IMR-90 (cell line): Measurements from ENCODE around the gene DHDDS. TPM values are rescaled to one million over a fixed set of nuclear protein-coding genes. Genes with fewer than 3 reads are reported as not detected.

Experiments used
- ATAC-seq: fragments of 200-7000 bp; cut with Tn5 transposase; 2 replicates; pipeline ENCODE4 v1.9.1; 2020; ENCODE audit warnings: low read depth, mild to moderate bottlenecking, moderate library complexity
- BruUV-seq: library from RNA; stranded (reverse); fragments of 400-500 nt; replicated peaks from 2 replicates; lab custom pipeline; 2021; lab: Mats Ljungman, UMichigan
- CTCF ChIA-PET: fragments of 300-600 bp; formaldehyde crosslinking; extraction: SDS; loops from one replicate; lab custom pipeline; 2021; ENCODE audit warnings: antibody characterized with exemption; lab: Yijun Ruan, JAX
- POLR2A ChIA-PET: fragments of 300-600 bp; sonication (Branson Sonifier 250); formaldehyde crosslinking; loops from one replicate; lab custom pipeline; 2022; ENCODE audit warnings: antibody characterized with exemption; ENCODE audit not compliant: unreplicated experiment; lab: Charles Lee
- DNase-seq: peaks from one replicate; pipeline ENCODE4 v3.0.0; 2013
- H2AFZ ChIP-seq: replicated peaks from 2 replicates; pipeline ENCODE3; 2013; ENCODE audit warnings: low read length, mild to moderate bottlenecking; ENCODE audit not compliant: poor library complexity
- H2AK5ac ChIP-seq: 2 replicates; pipeline ENCODE4 v1.6.1; 2013; ENCODE audit warnings: low read depth, low read length, inconsistent platforms
- H2AK9ac ChIP-seq: replicated peaks from 2 replicates; pipeline ENCODE3; 2013; ENCODE audit warnings: mild to moderate bottlenecking, low read depth, low read length, moderate library complexity; ENCODE audit not compliant: poor library complexity
- H2BK120ac ChIP-seq: 2 replicates; pipeline ENCODE4 v1.6.1; 2013; ENCODE audit warnings: low read depth, low read length, inconsistent platforms
- H2BK15ac ChIP-seq: 3 replicates; pipeline ENCODE4 v1.6.1; 2013; ENCODE audit warnings: low read depth, low read length, inconsistent platforms
- H2BK20ac ChIP-seq: 2 replicates; pipeline ENCODE4 v1.6.1; 2013; ENCODE audit warnings: low read depth, mild to moderate bottlenecking, inconsistent platforms, low read length, moderate library complexity
- H2BK5ac ChIP-seq: 2 replicates; pipeline ENCODE4 v1.6.1; 2013; ENCODE audit warnings: mild to moderate bottlenecking, low read depth, low read length, inconsistent platforms; ENCODE audit not compliant: poor library complexity, severe bottlenecking
- H3K14ac ChIP-seq: replicated peaks from 2 replicates; pipeline ENCODE4 v1.6.1; 2013; ENCODE audit warnings: low read depth, low read length, inconsistent platforms
- H3K18ac ChIP-seq: 2 replicates; pipeline ENCODE4 v1.6.1; 2013; ENCODE audit warnings: low read depth, low read length, control low read depth
- H3K23ac ChIP-seq: 2 replicates; pipeline ENCODE4 v1.6.1; 2013; ENCODE audit warnings: low read depth, low read length, inconsistent platforms
- H3K27ac ChIP-seq: 2 replicates; pipeline ENCODE4 v1.5.1; 2013; ENCODE audit warnings: mild to moderate bottlenecking, control low read depth, low read length; ENCODE audit not compliant: insufficient read depth
- H3K27me3 ChIP-seq: 2 replicates; pipeline ENCODE4 v1.6.1; 2013; ENCODE audit warnings: low read length; ENCODE audit not compliant: control insufficient read depth, insufficient read depth
- H3K36me3 ChIP-seq: 2 replicates; pipeline ENCODE4 v1.6.1; 2013; ENCODE audit warnings: low read length, mixed read lengths; ENCODE audit not compliant: control insufficient read depth, insufficient read depth
- H3K4ac ChIP-seq: 2 replicates; pipeline ENCODE4 v1.6.1; 2013; ENCODE audit warnings: low read depth, low read length, inconsistent platforms
- H3K4me1 ChIP-seq: 2 replicates; pipeline ENCODE4 v1.6.1; 2013; ENCODE audit warnings: low read length, mixed read lengths; ENCODE audit not compliant: control insufficient read depth, insufficient read depth
- H3K4me2 ChIP-seq: 2 replicates; pipeline ENCODE4 v1.6.1; 2013; ENCODE audit warnings: low read depth, mild to moderate bottlenecking, control low read depth, low read length, moderate library complexity
- H3K4me3 ChIP-seq: 2 replicates; pipeline ENCODE4 v1.5.1; 2013; ENCODE audit warnings: low read depth, mild to moderate bottlenecking, control low read depth, low read length, moderate library complexity; ENCODE audit not compliant: insufficient read depth
- H3K56ac ChIP-seq: 2 replicates; pipeline ENCODE4 v1.6.1; 2013; ENCODE audit warnings: low read length, inconsistent platforms; ENCODE audit not compliant: insufficient read depth; ENCODE audit errors: extremely low read depth
- H3K79me1 ChIP-seq, 2 experiments: 2 replicates each; pipeline ENCODE4 v1.6.1; 2013; ENCODE audit warnings: low read length in 2 of 2, inconsistent platforms in 1 of 2, low read depth in 1 of 2
- H3K9ac ChIP-seq: 2 replicates; pipeline ENCODE4 v1.6.1; 2013; ENCODE audit warnings: low read depth, low read length, control low read depth
- H3K9me1 ChIP-seq: 2 replicates; pipeline ENCODE4 v1.6.1; 2013; ENCODE audit warnings: low read length, inconsistent platforms; ENCODE audit not compliant: insufficient read depth
- H3K9me3 ChIP-seq: 2 replicates; pipeline ENCODE4 v1.6.1; 2013; ENCODE audit warnings: low read length; ENCODE audit not compliant: control insufficient read depth, insufficient read depth
- H4K20me1 ChIP-seq: 2 replicates; pipeline ENCODE4 v1.6.1; 2013; ENCODE audit warnings: low read length, inconsistent platforms; ENCODE audit not compliant: insufficient read depth
- H4K5ac ChIP-seq: 2 replicates; pipeline ENCODE4 v1.6.1; 2013; ENCODE audit warnings: mild to moderate bottlenecking, low read depth, low read length, control low read depth
- H4K8ac ChIP-seq, 2 experiments: 2 replicates each; pipeline ENCODE4 v1.6.1; 2013; ENCODE audit warnings: low read depth in 2 of 2, low read length in 2 of 2, control low read depth in 1 of 2, inconsistent platforms in 1 of 2
- H4K91ac ChIP-seq: 2 replicates; pipeline ENCODE4 v1.6.1; 2013; ENCODE audit warnings: low read depth, low read length, inconsistent platforms; ENCODE audit not compliant: insufficient read depth
- CHD1 ChIP-seq: IDR thresholded peaks from 2 replicates; pipeline ENCODE4 v1.6.1; 2012; ENCODE audit warnings: low read depth, low read length, improper control_type of control experiment
- POLR2A ChIP-seq: IDR thresholded peaks from 2 replicates; pipeline ENCODE4 v1.6.1; 2012; ENCODE audit warnings: mild to moderate bottlenecking, low read depth, low read length
- WGBS, 2 experiments: methylation state at CpG; one replicate each; pipeline versions ENCODE4 v1.1.5 to v1.1.7; 2013; ENCODE audit warnings: missing lambda C conversion rate in 2 of 2; ENCODE audit not compliant: insufficient read length in 1 of 2; ENCODE audit errors: extremely low coverage in 2 of 2; 5-methylcytosine and 5-hydroxymethylcytosine counted together
- dilution Hi-C: fragments of 300-500 bp; cut with HindIII; formaldehyde crosslinking; loops from one replicate; pipeline ENCODE4 v1.14.3; 2018; ENCODE audit warnings: low sequenced_read_pairs; ENCODE audit not compliant: unreplicated experiment
- in situ Hi-C: fragments of 300-500 bp; cut with MboI; formaldehyde crosslinking; loops from 3 replicates; pipeline ENCODE4 v1.14.3; 2019; ENCODE audit warnings: low sequenced_read_pairs, inconsistent platforms, mixed read lengths
- intact Hi-C: fragments of 100-400 bp; cut with micrococcal nuclease; formaldehyde crosslinking; loops from 2 replicates; pipeline ENCODE4 v1.10.0; 2022
- polyA plus RNA-seq, 3 experiments: library from polyadenylated mRNA; depleted of rRNA; stranded (reverse); fragments of >200 nt; gene quantifications; 2 replicates each; pipeline ENCODE4 v1.2.3, GENCODE V29; 2012; ENCODE audit warnings: low replicate concordance in 1 of 3
- total RNA-seq: library from RNA; depleted of rRNA; stranded (reverse); fragments of >200 nt; gene quantifications from 2 replicates; pipeline ENCODE4 v1.2.3, GENCODE V29; 2012
- TF ChIP-seq, protein P1 (sequence below): fragments of 150-350 bp; IDR thresholded peaks from 2 replicates; pipeline ENCODE4 v1.6.1; 2017; ENCODE audit warnings: mild to moderate bottlenecking, antibody characterized with exemption, low read length, low read depth

DHDDS gene
- total and polyA plus RNA-seq, 2 of the 4 experiments (the other 2 are of a cell fraction) = 49.3 to 67.7 TPM

GRCh38 chr1:26472320-26472900 is 40.3 kb downstream of the DHDDS start, which contains the start of gene HMGN2:
Gene HMGN2, plus strand, starts transcription at chr1:26472440. Its CDS starts 173 bp downstream, at chr1:26472613.
- POLR2A ChIA-PET = interaction anchor here (0.6 to 1.1 kb wide), 3 partner anchors 14 to 393 kb away, joined by 3 read pairs; no protein-coding TSS in a partner anchor
- intact Hi-C loops = no loop called here

More at GRCh38 chr1:26472320-26472900, 40.3 kb downstream of the DHDDS start, which contains the start of gene HMGN2:
- Histone ChIP-seq H3K56ac (peak within 1 kb of the TSS; percentile 61; the same call in 1 of the 2 replicates), H2AFZ (peak within 1 kb of the TSS; percentile 94), H2BK15ac (no peak within 1 kb of the TSS; the same call in 2 of the 3 replicates), H2BK20ac (no peak within 1 kb of the TSS), H2AK9ac (peak within 1 kb of the TSS; percentile 96), H3K9me1 (peaks cover 12% of the 10 kb centered on the region), H3K4me2 (peak within 1 kb of the TSS; percentile 98), H3K4me1 (peaks cover 7% of the 10 kb centered on the region), H3K4ac (peak within 1 kb of the TSS; percentile 95), H4K8ac (peak within 1 kb of the TSS; percentile 83 to 90; a peak in 3 of 4 replicates), H2AK5ac (peak within 1 kb of the TSS; percentile 87), H2BK120ac (peak within 1 kb of the TSS; percentile 74), H4K91ac (peak within 1 kb of the TSS; percentile 82), H3K27ac (peak within 1 kb of the TSS; percentile 94), H3K14ac (peak within 1 kb of the TSS; percentile 78; the same call in 1 of the 2 replicates), H3K36me3 (peaks cover 28% of the 10 kb centered on the region), H3K79me1 (peaks cover 15 to 56% of the 10 kb centered on the region in 2 experiments), H3K4me3 (peak within 1 kb of the TSS; percentile 90), H3K23ac (peak within 1 kb of the TSS; percentile 86; the same call in 1 of the 2 replicates), H3K9me3 (no peaks in the 10 kb centered on the region), H4K5ac (peak within 1 kb of the TSS; percentile 21; the same call in 1 of the 2 replicates), H3K18ac (peak within 1 kb of the TSS; percentile 28), H3K9ac (peak within 1 kb of the TSS; percentile 85), H2BK5ac (peak within 1 kb of the TSS; percentile 95), H4K20me1 (peaks cover 38% of the 10 kb centered on the region), H3K27me3 (no peaks in the 10 kb centered on the region)
- no TSS peak for BruUV-seq
- DNase-seq (peak; percentile 78), ATAC-seq (peak; percentile 70)
- in situ Hi-C loops = no loop called here
- CTCF ChIA-PET = interaction anchor here (0.6 kb wide), 2 partner anchors 840 to 877 kb away, joined by 7 to 8 read pairs; no protein-coding TSS in a partner anchor
- 0% methylated on average over 18 of the region's 69 CpGs; no CpG with 5 or more reads in 1 of the 2 experiments for WGBS, 2 experiments
- dilution Hi-C loops = no loop called here
- TF ChIP-seq CHD1 (no peak), POLR2A (peak; percentile 70)
- TF ChIP-seq, protein P1, sequence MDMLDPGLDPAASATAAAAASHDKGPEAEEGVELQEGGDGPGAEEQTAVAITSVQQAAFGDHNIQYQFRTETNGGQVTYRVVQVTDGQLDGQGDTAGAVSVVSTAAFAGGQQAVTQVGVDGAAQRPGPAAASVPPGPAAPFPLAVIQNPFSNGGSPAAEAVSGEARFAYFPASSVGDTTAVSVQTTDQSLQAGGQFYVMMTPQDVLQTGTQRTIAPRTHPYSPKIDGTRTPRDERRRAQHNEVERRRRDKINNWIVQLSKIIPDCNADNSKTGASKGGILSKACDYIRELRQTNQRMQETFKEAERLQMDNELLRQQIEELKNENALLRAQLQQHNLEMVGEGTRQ = peak; percentile 95
